Measurements from ENCODE around the gene SPO11.

Gene SPO11, protein sequence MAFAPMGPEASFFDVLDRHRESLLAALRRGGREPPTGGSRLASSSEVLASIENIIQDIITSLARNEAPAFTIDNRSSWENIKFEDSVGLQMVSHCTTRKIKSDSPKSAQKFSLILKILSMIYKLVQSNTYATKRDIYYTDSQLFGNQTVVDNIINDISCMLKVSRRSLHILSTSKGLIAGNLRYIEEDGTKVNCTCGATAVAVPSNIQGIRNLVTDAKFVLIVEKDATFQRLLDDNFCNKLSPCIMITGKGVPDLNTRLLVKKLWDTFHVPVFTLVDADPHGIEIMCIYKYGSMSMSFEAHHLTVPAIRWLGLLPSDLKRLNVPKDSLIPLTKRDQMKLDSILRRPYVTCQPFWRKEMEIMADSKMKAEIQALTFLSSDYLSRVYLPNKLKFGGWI

DNA sequence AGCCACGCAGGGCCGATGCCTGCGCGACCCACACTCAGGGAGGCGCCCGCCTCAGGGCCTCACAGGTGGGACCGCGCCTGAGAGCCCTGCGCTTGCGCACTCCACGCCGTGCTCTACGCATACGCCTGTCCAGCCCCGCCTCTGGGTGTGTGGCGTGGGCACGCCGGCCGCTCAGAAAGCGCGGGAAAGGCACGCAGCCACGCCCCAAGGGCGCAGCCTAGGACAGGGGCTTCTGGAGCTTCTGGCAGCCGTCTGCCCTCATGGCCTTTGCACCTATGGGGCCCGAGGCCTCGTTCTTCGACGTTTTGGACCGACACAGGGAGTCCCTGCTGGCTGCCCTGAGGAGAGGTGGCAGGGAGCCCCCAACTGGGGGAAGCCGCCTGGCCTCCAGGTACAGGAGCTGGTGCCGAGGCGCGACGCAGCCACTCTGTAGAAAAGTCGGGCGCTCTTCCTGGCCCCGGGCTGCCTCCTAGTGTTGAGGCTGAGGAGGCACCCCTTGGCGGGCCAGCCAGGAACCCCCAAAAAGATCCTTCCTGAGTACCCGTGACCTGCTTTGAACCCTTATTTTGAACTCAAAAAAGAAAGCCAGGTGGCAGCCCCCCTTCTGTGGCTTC, at the start of gene SPO11:
Gene SPO11, plus strand, starts transcription at position 196 of the 614 bp plus-strand sequence. Its CDS starts 65 bp downstream, at position 261.
- no peak for DNase-seq (ENCODE audit: low read depth)

DNA sequence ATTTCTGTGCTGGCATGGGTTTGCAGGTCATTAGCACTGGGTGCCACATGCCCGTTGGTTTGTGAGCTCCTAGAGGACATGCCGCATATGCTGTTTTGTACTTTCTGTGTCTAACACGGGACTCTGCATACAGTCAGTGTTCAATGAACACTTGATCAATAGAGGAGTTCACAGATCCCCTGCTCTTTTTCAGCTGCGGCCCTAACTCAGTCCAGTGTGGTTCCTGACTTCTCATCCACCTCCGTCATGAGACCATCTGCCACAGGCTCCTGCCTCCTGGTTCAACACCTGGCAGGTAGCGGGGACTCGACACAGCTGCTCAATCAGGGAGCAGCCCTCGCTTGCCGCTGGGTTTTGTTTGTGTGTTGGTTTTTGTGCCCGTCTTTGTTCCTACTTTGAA, 49.4 kb upstream of the SPO11 start:
- DNase-seq (ENCODE audit: low read depth) = no peak

DNA sequence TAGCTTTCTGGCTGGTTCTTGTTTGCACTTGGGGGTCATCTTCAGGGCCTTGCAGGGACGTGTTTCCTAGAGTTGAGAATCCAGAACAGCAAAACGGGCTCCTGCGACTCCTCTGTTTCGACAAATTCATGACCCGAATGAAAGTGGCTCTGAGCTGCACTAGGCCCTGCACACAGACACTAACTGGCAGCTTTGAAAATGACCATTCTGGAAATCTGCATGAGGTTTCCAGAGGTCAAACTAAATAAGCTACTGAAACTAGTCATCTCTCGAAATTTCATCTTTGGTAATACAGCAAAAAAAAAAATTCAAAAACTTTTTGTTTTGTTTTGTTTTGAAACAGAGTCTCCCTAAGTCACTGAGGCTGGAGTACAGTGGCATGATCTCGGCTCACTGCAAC, 47.7 kb upstream of the SPO11 start:
- DNase-seq (ENCODE audit: low read depth) = no peak

DNA sequence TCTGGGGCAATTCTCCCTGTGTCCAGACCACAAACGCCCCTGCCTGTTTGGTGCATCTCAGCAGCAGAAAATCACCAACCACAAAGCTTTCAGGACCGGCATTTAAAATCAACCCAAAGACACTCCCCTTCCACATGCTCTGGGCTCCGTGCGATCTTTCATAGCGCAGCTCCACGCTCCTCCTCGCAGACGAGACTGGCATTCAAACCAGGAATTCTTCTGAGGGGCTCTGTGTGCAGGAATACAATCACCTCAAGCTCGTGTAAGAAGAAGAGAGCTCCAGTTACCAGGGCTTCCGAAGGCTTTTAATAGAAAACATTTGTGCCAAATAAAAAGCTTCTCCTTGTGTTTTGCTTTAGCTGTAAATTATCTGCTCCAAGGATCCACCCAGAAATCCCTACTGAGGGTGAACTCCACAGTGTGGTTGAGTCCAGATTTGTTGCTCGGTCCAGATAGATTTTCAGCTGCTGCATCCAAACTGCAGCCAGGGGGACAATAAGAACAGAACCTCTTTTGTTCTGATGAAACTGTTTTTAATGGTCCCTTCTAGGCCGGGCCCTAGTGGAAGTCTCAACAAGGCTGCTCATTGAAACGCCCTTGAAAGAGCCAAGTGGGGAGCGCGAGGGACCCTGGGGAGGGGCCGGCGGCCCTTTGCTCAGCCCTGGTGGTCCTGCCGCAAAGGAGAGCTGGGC, 46.8 kb upstream of the SPO11 start:
- DNase-seq (ENCODE audit: low read depth) = no peak

DNA sequence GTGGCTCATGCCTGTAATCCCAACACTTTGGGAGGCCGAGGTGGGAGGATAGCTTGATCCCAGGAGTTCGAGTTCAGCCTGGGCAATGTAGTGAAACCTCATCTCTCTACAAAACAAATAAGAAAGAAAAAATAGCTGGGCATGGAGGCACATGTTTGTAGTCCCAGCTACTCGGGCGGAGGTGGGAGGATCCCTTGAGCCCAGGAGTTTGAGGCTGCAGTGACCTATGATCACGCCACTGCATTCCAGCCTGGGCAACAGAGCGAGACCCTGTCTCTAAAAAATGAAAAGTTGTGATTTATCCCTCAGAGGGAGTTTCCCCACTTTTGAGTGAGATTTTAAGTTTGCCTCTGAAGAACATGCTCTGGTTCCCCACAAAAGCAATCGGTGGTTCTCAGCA, 45.7 kb upstream of the SPO11 start:
- DNase-seq (ENCODE audit: low read depth) = no peak

GRCh38 chr20:57287007-57287880, 42.4 kb upstream of the SPO11 start:
- DNase-seq (ENCODE audit: low read depth) = no peak

- no peak for DNase-seq (ENCODE audit: low read depth)
Measured at GRCh38 chr20:57287901-57288300, 41.7 kb upstream of the SPO11 start.

GRCh38 chr20:57288651-57289277, 40.8 kb upstream of the SPO11 start:
- no peak for DNase-seq (ENCODE audit: low read depth)

DNA sequence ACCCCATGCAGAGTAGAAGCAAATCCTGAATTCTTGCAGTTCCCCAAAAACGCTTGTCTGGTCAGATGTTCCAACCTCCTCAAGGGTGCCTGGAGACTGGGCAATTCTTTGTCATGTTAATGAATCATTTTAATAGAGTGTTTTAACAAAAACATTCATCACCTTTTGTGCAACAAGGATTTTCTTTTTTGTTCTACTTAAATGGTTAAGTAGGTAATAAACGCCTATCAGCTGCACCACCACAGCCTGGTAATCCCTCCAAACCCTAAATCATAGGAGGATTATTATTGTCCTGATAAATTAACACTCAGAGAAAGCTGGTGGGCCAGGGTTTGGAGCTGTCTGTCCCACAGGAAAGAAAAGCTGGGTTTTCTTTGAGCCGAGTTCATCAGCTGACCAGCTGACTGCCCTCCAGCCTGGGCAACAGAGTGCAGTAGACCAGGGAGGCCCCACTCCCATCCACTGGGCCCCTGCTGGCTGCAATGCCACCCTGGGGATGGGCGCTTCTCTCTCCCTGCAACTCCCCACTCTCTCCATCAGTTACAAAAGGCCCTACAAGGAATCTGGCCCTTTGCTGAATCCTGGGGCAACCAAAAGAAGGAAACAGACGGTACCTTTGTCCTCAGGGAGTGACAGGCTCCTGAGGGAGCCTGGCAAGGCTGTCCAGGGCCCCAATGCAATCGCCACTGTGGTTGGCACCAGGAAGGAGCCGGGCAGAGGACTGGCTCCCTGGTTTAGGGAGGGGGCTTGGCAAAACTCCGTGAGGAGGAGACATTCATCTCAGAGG, 40.0 kb upstream of the SPO11 start:
- DNase-seq (ENCODE audit: low read depth) = no peak

DNA sequence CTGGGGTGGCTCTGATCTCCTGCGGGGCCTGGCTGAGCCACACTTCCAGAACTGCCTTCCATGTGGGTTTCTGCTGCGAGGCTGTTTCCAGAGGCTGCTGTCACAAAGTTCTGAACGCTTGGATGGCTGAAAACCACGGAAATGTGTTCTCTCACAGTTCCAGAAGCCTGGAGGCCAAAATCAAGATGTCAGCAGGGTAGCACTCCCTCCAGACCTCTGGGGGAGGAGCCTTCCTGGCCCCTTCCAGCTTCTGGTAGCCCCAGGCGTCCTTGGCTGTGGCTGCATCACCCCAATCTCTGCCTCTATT, 39.5 kb upstream of the SPO11 start:
- DNase-seq (ENCODE audit: low read depth) = no peak

- DNase-seq (ENCODE audit: low read depth) = no peak
Measured at GRCh38 chr20:57291003-57291402, 38.6 kb upstream of the SPO11 start.

DNA sequence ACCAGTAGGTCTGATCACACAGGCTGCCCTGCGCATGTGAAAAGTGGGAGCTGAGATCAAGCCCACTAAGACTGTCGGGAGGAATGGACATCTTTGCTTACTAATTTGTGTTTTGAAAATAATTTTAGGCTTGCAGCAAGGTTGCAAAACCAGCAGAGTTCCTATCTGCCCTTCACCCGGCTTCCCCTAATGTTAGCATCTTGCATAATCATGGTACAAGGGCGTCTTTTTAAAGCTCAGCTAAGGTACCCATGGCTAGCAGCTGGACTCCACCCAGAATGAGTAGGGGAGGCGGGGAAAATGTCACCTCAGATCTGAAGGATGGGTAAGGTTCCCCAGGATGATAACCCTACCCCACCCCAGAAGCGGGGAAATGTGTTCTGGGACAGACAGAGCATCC, 37.9 kb upstream of the SPO11 start:
- DNase-seq (ENCODE audit: low read depth) = no peak

DNA sequence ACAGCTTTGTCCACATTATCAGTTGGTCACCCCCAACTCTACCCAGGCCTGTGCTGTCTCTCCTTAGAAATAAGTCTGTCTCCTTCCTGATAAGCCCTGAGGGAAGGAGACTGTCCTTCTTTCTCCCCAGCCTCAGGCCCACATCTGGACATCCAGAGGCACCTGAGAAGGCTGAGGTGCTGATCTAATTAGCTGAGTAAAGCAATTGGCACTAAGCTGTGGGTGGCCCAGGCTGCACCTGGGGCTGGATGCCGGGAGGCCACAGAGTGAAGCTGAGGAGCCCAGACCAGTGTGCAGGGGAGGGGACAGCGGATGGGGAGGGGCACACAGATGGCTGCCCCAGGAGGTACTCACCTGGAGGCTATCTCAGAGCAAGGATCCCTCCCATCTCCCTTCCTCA, 37.0 kb upstream of the SPO11 start:
- DNase-seq (ENCODE audit: low read depth) = no peak

DNA sequence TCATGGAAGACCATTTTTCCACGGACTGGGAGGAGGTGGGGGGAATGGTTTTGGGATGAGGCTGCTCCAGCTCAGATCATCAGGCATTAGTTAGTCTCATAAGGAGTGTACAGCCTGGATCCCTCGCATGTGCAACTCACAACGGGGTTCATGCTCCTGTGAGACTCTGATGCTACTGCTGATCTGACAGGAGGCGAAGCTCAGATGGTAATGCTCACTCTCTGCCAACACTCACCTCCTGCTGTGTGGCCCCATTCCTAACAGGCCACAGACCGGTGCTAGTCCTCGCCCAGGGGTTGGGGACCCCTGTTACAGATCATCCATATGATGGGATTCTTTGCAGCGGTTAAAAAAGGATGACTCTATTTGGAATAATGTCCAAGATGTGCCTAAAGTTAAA, 35.6 kb upstream of the SPO11 start:
- no peak for DNase-seq (ENCODE audit: low read depth)

- no peak for DNase-seq (ENCODE audit: low read depth)
Measured at GRCh38 chr20:57294550-57294949, 35.1 kb upstream of the SPO11 start.

GRCh38 chr20:57298457-57298856, 31.1 kb upstream of the SPO11 start:
- no peak for DNase-seq (ENCODE audit: low read depth)

- no peak for DNase-seq (ENCODE audit: low read depth)
Measured at GRCh38 chr20:57301026-57301425, 28.6 kb upstream of the SPO11 start.

DNA sequence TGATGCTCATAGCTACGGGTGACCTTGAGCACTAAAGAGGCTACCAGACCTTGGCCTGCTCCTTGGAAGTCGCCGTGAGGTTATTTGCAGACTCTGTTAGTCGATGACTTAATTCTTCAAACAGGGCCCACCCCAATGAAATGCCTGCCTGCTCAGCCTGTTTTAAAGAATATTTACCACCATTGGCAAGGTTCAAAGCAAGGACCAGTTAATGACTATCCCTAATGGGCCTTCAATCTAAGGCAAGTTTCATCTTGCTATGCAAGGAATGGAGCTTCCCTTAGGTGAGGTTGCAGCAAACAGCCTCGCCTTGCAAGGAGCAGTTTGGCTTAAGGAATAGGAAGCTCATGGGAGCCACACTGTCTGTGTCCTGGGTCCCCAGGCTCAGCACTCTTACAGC, 22.9 kb upstream of the SPO11 start:
- no peak for DNase-seq (ENCODE audit: low read depth)

DNA sequence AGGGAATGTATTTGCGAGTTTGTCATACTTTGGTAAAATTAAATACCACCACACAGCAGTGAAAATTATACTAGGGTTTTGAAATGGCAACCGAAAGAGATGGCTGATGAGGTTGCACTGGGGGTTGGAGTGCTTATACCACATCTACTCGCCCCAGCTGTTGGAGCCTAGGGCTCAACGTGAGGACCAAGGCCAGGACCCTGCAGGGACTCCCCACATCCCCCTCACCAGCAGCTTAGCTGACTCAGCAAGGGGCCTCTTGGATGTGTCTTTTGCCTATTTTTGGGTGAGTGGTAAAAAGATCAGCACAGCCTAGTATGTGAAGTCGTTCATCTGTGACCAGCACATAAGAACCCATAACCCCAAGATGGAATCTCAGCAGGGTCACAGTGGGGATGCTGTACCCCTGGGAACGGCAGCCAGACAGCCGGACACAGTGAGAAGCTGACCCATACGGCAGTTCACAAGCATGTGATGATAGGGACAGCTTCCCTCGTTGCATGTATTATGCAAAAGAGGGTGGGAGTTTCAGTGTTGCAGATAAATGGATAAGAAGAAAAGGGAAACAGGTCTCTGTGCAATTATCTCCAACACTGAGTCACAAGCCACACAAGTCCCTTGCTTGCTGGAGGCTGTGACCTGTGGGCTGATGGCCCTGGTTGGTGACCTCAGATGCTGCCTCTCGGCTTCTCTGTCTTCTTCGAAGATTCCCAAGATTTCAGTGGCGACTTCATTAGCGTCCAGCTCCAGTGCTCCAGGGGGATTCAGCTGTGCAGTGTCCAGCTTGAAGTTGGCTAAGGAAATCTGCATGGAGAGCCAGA, 20.9 kb upstream of the SPO11 start:
- no peak for DNase-seq (ENCODE audit: low read depth)

DNA sequence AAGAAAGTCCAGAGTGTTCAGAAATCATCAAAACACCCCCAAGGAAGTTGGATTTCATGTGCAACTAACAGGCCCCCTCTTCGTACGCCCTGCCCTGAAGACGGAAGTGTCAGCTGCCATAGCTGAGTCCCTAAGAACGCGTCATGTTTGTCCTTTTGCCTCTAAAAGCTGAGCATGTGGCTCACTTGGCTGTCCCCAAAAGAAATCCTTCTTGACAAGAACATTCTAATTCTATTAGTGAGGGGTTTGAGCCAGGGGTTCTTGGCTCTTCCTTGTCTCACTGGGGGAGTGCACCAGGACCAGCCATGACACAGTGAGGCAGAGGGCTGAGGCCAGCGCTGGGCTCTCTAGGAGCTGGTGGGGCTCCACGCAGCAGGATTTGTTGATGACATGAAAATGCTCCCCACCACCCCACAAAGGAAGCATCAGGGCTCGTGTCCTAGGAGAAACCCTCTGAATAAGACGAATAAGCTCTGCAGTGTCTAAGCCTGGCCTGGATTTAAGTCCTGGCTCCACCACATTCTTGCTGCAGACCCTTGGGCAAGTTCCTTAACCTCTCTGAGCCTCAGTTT, 20.0 kb upstream of the SPO11 start:
- no peak for DNase-seq (ENCODE audit: low read depth)
